MM.1S (cell line): ENCODE measurements around the gene ATP13A2.

Source experiments
- CTCF ChIP-seq: fragments of 300-600 bp; sonication (generic); IDR thresholded peaks from 2 replicates; pipeline ENCODE4 v1.5.1; 2016; ENCODE audit warnings: antibody characterized with exemption, low read length, mixed read lengths
- EZH2 ChIP-seq: fragments of 300-600 bp; sonication (generic); optimal IDR thresholded peaks from 2 replicates; pipeline ENCODE3; 2017; ENCODE audit warnings: low read depth, mild to moderate bottlenecking, antibody characterized with exemption, low read length, mixed read lengths
- EZH2phosphoT487 ChIP-seq: fragments of 300-600 bp; sonication (generic); IDR thresholded peaks from 2 replicates; pipeline ENCODE4 v1.6.1; 2018; ENCODE audit warnings: antibody characterized with exemption, low read length

DNA sequence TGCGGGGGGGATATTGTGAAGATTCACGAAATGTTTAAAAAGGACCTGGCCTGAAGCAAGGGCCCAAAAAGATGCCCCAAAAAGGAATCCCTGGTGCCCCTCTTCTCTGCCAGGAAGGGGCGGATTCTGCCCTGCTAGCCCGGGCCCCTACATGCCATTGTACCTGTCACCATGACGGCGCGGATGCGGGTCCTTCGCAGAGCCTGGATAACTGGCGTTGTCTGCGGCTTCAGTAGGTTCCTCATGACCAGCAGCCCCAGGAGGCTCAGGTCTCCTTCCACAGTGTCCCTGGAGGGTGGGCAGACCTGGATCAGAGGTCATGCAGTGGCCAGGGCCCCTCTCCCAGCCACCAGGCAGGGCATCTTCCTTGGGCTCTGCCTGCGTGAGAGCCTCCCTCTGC is 20.2 kb downstream of the ATP13A2 start:
- TF ChIP-seq CTCF (no peak), EZH2 (no peak), EZH2phosphoT487 (no peak)
